Measurements from ENCODE around the gene YTHDC2.

Gene YTHDC2

DNA sequence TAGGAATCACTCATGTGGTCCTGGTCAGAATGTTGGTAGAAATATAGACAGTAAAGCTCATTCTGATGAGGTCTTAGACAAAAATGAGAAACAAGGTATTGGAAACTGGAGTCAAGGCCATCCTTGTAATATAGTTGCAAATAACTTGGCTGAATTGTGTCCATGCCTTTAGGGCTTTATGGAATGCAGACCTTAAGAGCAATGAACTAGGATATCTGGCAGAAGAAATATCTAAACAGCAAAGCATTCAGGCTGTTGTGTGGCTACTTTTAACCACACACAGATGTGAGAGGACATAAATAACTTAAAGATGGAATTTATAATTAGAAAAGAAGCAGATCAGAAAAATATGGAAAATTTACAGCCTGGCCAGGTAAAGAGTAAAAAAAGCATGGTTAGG is 128.2 kb downstream of the YTHDC2 start:
- Histone ChIP-seq H3K9ac (ENCODE audit: low read length) (no peak overlapping the region), H3K27ac (ENCODE audit: low read depth, low read length, poor library complexity, severe bottlenecking) (no peak overlapping the region), H2AFZ (ENCODE audit: low read length) (no peak overlapping the region), H3K27me3 (ENCODE audit: insufficient read depth, low read length) (no peaks in the 10 kb centered on the region; the same call in 1 of the 2 replicates), H3K4me3 (ENCODE audit: low read depth, low read length, poor library complexity, severe bottlenecking) (no peak overlapping the region), H3K9me3 (ENCODE audit: low read length) (peaks cover 8% of the 10 kb centered on the region; the same call in 1 of the 2 replicates), H3K4me1 (ENCODE audit: insufficient read depth, low read length, severe bottlenecking) (no peaks in the 10 kb centered on the region), H3K36me3 (ENCODE audit: insufficient read depth, low read length) (no peaks in the 10 kb centered on the region), H3K79me2 (ENCODE audit: insufficient read depth, low read length) (no peaks in the 10 kb centered on the region), H4K20me1 (ENCODE audit: insufficient read depth, low read length) (no peaks in the 10 kb centered on the region), H3K4me2 (ENCODE audit: low read length) (no peak overlapping the region), H3F3A (ENCODE audit: insufficient read depth, low read length) (no peaks in the 10 kb centered on the region), H3K9me2 (ENCODE audit: low read depth, low read length) (no peaks in the 10 kb centered on the region)
- TF ChIP-seq, protein P1, sequence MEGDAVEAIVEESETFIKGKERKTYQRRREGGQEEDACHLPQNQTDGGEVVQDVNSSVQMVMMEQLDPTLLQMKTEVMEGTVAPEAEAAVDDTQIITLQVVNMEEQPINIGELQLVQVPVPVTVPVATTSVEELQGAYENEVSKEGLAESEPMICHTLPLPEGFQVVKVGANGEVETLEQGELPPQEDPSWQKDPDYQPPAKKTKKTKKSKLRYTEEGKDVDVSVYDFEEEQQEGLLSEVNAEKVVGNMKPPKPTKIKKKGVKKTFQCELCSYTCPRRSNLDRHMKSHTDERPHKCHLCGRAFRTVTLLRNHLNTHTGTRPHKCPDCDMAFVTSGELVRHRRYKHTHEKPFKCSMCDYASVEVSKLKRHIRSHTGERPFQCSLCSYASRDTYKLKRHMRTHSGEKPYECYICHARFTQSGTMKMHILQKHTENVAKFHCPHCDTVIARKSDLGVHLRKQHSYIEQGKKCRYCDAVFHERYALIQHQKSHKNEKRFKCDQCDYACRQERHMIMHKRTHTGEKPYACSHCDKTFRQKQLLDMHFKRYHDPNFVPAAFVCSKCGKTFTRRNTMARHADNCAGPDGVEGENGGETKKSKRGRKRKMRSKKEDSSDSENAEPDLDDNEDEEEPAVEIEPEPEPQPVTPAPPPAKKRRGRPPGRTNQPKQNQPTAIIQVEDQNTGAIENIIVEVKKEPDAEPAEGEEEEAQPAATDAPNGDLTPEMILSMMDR (IDR thresholded peaks at IDR 0.05; ENCODE audit: low read length): no peak
- no peak for TF ChIP-seq EZH2 (IDR thresholded peaks at IDR 0.05; ENCODE audit: borderline replicate concordance, low read length)

All from OCI-LY1 (cell line).